Esophagus muscularis mucosa (tissue), 4 donors: Measurements from ENCODE around the gene EPAS1.

ENCODE experiments used
- CTCF ChIP-seq, 3 experiments: fragments of 200-600 bp in 2 of 3; fragments of 450-650 bp in 1 of 3; sonication (generic) in 2 of 3; IDR thresholded peaks; one replicate each; pipeline ENCODE4 v1.5.1; 2017 to 2019; ENCODE audit warnings: antibody characterized with exemption in 3 of 3, mild to moderate bottlenecking in 2 of 3, moderate library complexity in 1 of 3
- EP300 ChIP-seq: sonication (generic); formaldehyde crosslinking; IDR thresholded peaks from one replicate; pipeline ENCODE4 v1.6.1; 2017; ENCODE audit warnings: antibody characterized with exemption
- POLR2A ChIP-seq: fragments of 450-650 bp; IDR thresholded peaks from one replicate; pipeline ENCODE4 v1.6.1; 2017; ENCODE audit warnings: antibody characterized with exemption, moderate library complexity, mild to moderate bottlenecking, low read depth
- POLR2AphosphoS5 ChIP-seq, 2 donors: sonication (generic); formaldehyde crosslinking; IDR thresholded peaks; one replicate each; pipeline ENCODE4 v1.6.1; 2017; ENCODE audit warnings: antibody characterized with exemption in 2 of 2

- TF ChIP-seq CTCF (IDR thresholded peaks at IDR 0.05) (no peak), POLR2A (no peak), EP300 (no peak), POLR2AphosphoS5 (IDR thresholded peaks at IDR 0.05) (no peak)
Observed at GRCh38 chr2:46273919-46274318, 23.3 kb upstream of the EPAS1 start.
